GM12801 (cell line): ENCODE results near the gene KIAA1671.

Experiments
- TF ChIP-seq, protein P1 (sequence below): IDR thresholded peaks from one replicate; pipeline ENCODE4 v1.5.1; 2011; ENCODE audit warnings: control low read depth; ENCODE audit not compliant: insufficient read length; ENCODE audit errors: extremely low read depth

KIAA1671 gene

GRCh38 chr22:25125693-25126357 is 173.3 kb downstream of the KIAA1671 start:
- TF ChIP-seq, protein P1, sequence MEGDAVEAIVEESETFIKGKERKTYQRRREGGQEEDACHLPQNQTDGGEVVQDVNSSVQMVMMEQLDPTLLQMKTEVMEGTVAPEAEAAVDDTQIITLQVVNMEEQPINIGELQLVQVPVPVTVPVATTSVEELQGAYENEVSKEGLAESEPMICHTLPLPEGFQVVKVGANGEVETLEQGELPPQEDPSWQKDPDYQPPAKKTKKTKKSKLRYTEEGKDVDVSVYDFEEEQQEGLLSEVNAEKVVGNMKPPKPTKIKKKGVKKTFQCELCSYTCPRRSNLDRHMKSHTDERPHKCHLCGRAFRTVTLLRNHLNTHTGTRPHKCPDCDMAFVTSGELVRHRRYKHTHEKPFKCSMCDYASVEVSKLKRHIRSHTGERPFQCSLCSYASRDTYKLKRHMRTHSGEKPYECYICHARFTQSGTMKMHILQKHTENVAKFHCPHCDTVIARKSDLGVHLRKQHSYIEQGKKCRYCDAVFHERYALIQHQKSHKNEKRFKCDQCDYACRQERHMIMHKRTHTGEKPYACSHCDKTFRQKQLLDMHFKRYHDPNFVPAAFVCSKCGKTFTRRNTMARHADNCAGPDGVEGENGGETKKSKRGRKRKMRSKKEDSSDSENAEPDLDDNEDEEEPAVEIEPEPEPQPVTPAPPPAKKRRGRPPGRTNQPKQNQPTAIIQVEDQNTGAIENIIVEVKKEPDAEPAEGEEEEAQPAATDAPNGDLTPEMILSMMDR, result no peak

- TF ChIP-seq, protein P1, result no peak
Observed at GRCh38 chr22:25126510-25126909, 174.0 kb downstream of the KIAA1671 start.

- TF ChIP-seq, protein P1, result no peak
Observed at GRCh38 chr22:25127318-25127717, 174.8 kb downstream of the KIAA1671 start.

DNA sequence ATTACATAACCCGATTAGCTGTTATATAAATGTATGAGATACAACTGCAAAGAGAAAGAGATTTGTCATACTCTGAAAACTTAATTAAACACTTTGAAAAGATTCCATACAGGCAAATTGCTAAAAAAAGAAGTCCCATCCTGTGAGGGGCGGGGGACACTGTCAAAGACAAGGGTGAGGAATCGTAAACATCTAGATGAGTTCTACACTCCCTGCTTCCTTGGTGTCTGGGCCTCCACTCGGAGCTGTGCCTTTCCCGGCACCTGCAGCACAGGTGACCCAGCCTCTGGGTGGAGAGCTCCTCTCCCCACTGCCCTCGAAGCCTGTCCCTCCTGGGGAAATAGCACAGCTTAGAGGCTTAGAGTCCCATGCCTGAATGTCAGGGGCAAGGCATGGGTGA is 177.9 kb downstream of the KIAA1671 start:
- TF ChIP-seq, protein P1, result no peak

DNA sequence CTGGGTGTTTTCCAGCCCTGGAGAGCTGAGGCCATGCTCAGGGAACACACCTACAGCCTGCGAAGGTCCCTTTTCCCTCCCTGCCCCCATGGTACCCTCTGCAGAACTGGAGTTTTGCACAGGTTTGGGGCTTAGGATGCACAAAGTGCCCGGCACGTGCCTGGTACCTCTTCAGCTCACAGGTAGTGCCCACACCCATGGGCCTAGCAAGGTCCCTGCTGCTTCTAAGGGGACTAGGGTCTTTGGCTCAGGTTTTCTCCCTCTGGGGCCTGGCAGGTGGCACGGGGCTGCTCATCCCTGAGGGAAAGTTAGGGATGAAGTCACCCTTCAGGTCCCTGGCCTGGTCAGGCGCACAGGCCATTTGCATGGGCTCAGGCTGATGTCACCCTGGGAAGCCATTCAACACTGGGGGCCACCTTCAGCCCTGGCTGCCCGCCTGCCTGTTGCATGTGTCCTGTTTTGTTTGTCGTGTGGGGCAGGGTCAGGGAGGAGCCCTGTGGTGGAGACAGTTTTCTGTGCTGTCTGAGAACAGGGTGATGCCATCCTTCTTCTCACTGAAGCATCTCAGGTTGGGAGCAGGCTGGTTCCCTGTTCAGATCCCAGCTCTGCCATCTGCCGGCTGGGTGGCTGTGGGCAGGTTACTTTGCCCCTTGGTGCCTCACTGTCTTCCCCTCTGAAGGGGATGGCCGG is 178.8 kb downstream of the KIAA1671 start:
- TF ChIP-seq, protein P1, result no peak

GRCh38 chr22:25134028-25134427 is 181.5 kb downstream of the KIAA1671 start:
- TF ChIP-seq, protein P1, result no peak

GRCh38 chr22:25134451-25134850 is 181.9 kb downstream of the KIAA1671 start:
- TF ChIP-seq, protein P1, result no peak
